Measurements from ENCODE around the gene EDEM3. TPM values are rescaled to one million over a fixed set of nuclear protein-coding genes. Genes with fewer than 3 reads are reported as not detected.

Gene EDEM3
- total and polyA plus RNA-seq, 2 donors (not counting 1 experiment from before 2014, with no cell fraction given), result 4.3 to 20.9 TPM

GRCh38 chr1:184677344-184677743, 77.3 kb downstream of the EDEM3 start:
- CTCF ChIA-PET, result no interaction called here

GRCh38 chr1:184673305-184673704, 81.4 kb downstream of the EDEM3 start:
- Histone ChIP-seq H3K4me3 (ENCODE audit: control extremely low read depth in 1 of 5, extremely low read depth in 1 of 5, insufficient read depth in 1 of 5, low read depth in 2 of 5, low read length in 4 of 5) (no peak overlapping the region), H3K79me2 (ENCODE audit: control insufficient read depth, insufficient read depth, low read length) (no peaks in the 10 kb centered on the region), H3K9me3 (ENCODE audit: control extremely low read depth in 1 of 3, control insufficient read depth in 2 of 3, insufficient read depth in 1 of 3, low read length in 2 of 3) (peaks cover 0 to 3% (median 0%) of the 10 kb centered on the region in 3 donors), H3K4me2 (replicated peaks; ENCODE audit: low read depth, low read length, poor library complexity, severe bottlenecking) (no peak overlapping the region), H2AFZ (ENCODE audit: insufficient read depth, low read depth, low read length, poor library complexity, severe bottlenecking) (no peak overlapping the region), H3K9ac (ENCODE audit: low read length) (no peak overlapping the region), H3K36me3 (replicated peaks in 1 of 2; ENCODE audit: control extremely low read depth in 1 of 2, control insufficient read depth in 1 of 2, extremely low read depth in 1 of 2, insufficient read depth in 2 of 2, low read length in 1 of 2) (no peaks in the 10 kb centered on the region), H3K27ac (ENCODE audit: low read length in 2 of 2) (no peak overlapping the region), H3K27me3 (replicated peaks in 1 of 4; ENCODE audit: control extremely low read depth in 1 of 4, control insufficient read depth in 3 of 4, insufficient read depth in 4 of 4, low read length in 3 of 4) (peaks cover 0 to 6% (median 2%) of the 10 kb centered on the region in 4 experiments), H3K4me1 (ENCODE audit: control insufficient read depth in 2 of 2, insufficient read depth in 2 of 2, low read length in 2 of 2) (no peaks in the 10 kb centered on the region), H4K20me1 (ENCODE audit: control insufficient read depth, insufficient read depth, low read length, poor library complexity, severe bottlenecking) (no peaks in the 10 kb centered on the region)
- Mint-ChIP-seq H3K27me3 (peaks cover 40% of the 10 kb centered on the region), H3K4me1 (no peaks in the 10 kb centered on the region), H3K9me3 (ENCODE audit: insufficient read depth) (no peaks in the 10 kb centered on the region), H3K4me3 (no peak overlapping the region), H3K27ac (no peak overlapping the region)
- ATAC-seq (ENCODE audit: low read depth) (no peak), DNase-seq (no peak)
- TF ChIP-seq, protein P1, sequence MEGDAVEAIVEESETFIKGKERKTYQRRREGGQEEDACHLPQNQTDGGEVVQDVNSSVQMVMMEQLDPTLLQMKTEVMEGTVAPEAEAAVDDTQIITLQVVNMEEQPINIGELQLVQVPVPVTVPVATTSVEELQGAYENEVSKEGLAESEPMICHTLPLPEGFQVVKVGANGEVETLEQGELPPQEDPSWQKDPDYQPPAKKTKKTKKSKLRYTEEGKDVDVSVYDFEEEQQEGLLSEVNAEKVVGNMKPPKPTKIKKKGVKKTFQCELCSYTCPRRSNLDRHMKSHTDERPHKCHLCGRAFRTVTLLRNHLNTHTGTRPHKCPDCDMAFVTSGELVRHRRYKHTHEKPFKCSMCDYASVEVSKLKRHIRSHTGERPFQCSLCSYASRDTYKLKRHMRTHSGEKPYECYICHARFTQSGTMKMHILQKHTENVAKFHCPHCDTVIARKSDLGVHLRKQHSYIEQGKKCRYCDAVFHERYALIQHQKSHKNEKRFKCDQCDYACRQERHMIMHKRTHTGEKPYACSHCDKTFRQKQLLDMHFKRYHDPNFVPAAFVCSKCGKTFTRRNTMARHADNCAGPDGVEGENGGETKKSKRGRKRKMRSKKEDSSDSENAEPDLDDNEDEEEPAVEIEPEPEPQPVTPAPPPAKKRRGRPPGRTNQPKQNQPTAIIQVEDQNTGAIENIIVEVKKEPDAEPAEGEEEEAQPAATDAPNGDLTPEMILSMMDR (IDR thresholded peaks at IDR 0.05), result no peak
- no peak for TF ChIP-seq EZH2 (IDR thresholded peaks at IDR 0.05; ENCODE audit: borderline replicate concordance, insufficient read depth, low read depth, low read length, poor library complexity, severe bottlenecking)
- WGBS (ENCODE audit: insufficient coverage), result 79% methylated on average over 9 of the region's 9 CpGs
- CTCF ChIA-PET, result no interaction called here
- POLR2A ChIA-PET, result no interaction called here
- intact Hi-C loops (cut with micrococcal nuclease), result no loop called here

More at GRCh38 chr1:184677344-184677743, 77.3 kb downstream of the EDEM3 start:
- Histone ChIP-seq H3K27me3 (replicated peaks in 1 of 4; ENCODE audit: control extremely low read depth in 1 of 4, control insufficient read depth in 3 of 4, insufficient read depth in 4 of 4, low read length in 3 of 4) (peaks cover 0 to 6% (median 2%) of the 10 kb centered on the region in 4 experiments), H4K20me1 (ENCODE audit: control insufficient read depth, insufficient read depth, low read length, poor library complexity, severe bottlenecking) (no peaks in the 10 kb centered on the region), H3K9me3 (ENCODE audit: control extremely low read depth in 1 of 3, control insufficient read depth in 2 of 3, insufficient read depth in 1 of 3, low read length in 2 of 3) (peaks cover 0 to 4% (median 3%) of the 10 kb centered on the region in 3 donors), H3K4me3 (ENCODE audit: control extremely low read depth in 1 of 5, extremely low read depth in 1 of 5, insufficient read depth in 1 of 5, low read depth in 2 of 5, low read length in 4 of 5) (no peak overlapping the region), H3K4me1 (ENCODE audit: control insufficient read depth in 2 of 2, insufficient read depth in 2 of 2, low read length in 2 of 2) (no peaks in the 10 kb centered on the region), H3K27ac (ENCODE audit: low read length in 2 of 2) (no peak overlapping the region), H3K4me2 (replicated peaks; ENCODE audit: low read depth, low read length, poor library complexity, severe bottlenecking) (no peak overlapping the region), H3K9ac (ENCODE audit: low read length) (no peak overlapping the region), H3K79me2 (ENCODE audit: control insufficient read depth, insufficient read depth, low read length) (no peaks in the 10 kb centered on the region), H2AFZ (ENCODE audit: insufficient read depth, low read depth, low read length, poor library complexity, severe bottlenecking) (no peak overlapping the region), H3K36me3 (replicated peaks in 1 of 2; ENCODE audit: control extremely low read depth in 1 of 2, control insufficient read depth in 1 of 2, extremely low read depth in 1 of 2, insufficient read depth in 2 of 2, low read length in 1 of 2) (no peaks in the 10 kb centered on the region)
- Mint-ChIP-seq H3K4me1 (no peaks in the 10 kb centered on the region), H3K4me3 (no peak overlapping the region), H3K27ac (no peak overlapping the region), H3K9me3 (ENCODE audit: insufficient read depth) (peaks cover 14% of the 10 kb centered on the region), H3K27me3 (peaks cover 28% of the 10 kb centered on the region)
- DNase-seq (no peak), ATAC-seq (ENCODE audit: low read depth) (no peak)
- TF ChIP-seq, protein P1 (IDR thresholded peaks at IDR 0.05), result no peak
- TF ChIP-seq EZH2 (IDR thresholded peaks at IDR 0.05; ENCODE audit: borderline replicate concordance, insufficient read depth, low read depth, low read length, poor library complexity, severe bottlenecking), result no peak
- POLR2A ChIA-PET, result no interaction called here
- intact Hi-C loops (cut with micrococcal nuclease), result no loop called here
